GM21825 (cell line): ENCODE results near the gene AMOTL1.
"Not testable (repeated sequence)": the region's sequence is repeated elsewhere in the genome, so short reads cannot be mapped to it uniquely, and the experiment has no call there.

ENCODE experiments used
- ATAC-seq: cut with Tn5 transposase; IDR thresholded peaks from one replicate; pipeline ENCODE4 v1.9.1; 2021; ENCODE audit warnings: mild to moderate bottlenecking, moderate library complexity; ENCODE audit not compliant: unreplicated experiment

Gene AMOTL1

GRCh38 chr11:94790661-94791180, 22.6 kb downstream of the AMOTL1 start:
- ATAC-seq: no peak

- ATAC-seq: no peak
Measured at GRCh38 chr11:94791216-94791889, 23.2 kb downstream of the AMOTL1 start.

GRCh38 chr11:94791942-94792341, 23.8 kb downstream of the AMOTL1 start:
- ATAC-seq: not testable (repeated sequence)

- no peak for ATAC-seq
Measured at GRCh38 chr11:94792451-94792850, 24.3 kb downstream of the AMOTL1 start.

- no peak for ATAC-seq
Measured at GRCh38 chr11:94793002-94793401, 24.8 kb downstream of the AMOTL1 start.

GRCh38 chr11:94793822-94794221, 25.7 kb downstream of the AMOTL1 start:
- no peak for ATAC-seq

- no peak for ATAC-seq
Measured at GRCh38 chr11:94794287-94795168, 26.4 kb downstream of the AMOTL1 start.

GRCh38 chr11:94795476-94796189, 27.5 kb downstream of the AMOTL1 start:
- no peak for ATAC-seq

- ATAC-seq: no peak
Measured at GRCh38 chr11:94796190-94796580, 28.0 kb downstream of the AMOTL1 start.

- ATAC-seq: no peak
Measured at GRCh38 chr11:94796863-94797262, 28.7 kb downstream of the AMOTL1 start.

- ATAC-seq: no peak
Measured at GRCh38 chr11:94799726-94800125, 31.6 kb downstream of the AMOTL1 start.

GRCh38 chr11:94800414-94800813, 32.3 kb downstream of the AMOTL1 start:
- ATAC-seq: no peak

GRCh38 chr11:94801866-94802460, 33.8 kb downstream of the AMOTL1 start:
- no peak for ATAC-seq

- no peak for ATAC-seq
Measured at GRCh38 chr11:94802501-94802900, 34.3 kb downstream of the AMOTL1 start.

- no peak for ATAC-seq
Measured at GRCh38 chr11:94803491-94803890, 35.3 kb downstream of the AMOTL1 start.

- ATAC-seq: no peak
Measured at GRCh38 chr11:94804874-94805273, 36.7 kb downstream of the AMOTL1 start.

- ATAC-seq: no peak
Measured at GRCh38 chr11:94806014-94806413, 37.9 kb downstream of the AMOTL1 start.

GRCh38 chr11:94806419-94806818, 38.3 kb downstream of the AMOTL1 start:
- no peak for ATAC-seq

- ATAC-seq: no peak
Measured at GRCh38 chr11:94809251-94809650, 41.1 kb downstream of the AMOTL1 start.

- ATAC-seq: not testable (repeated sequence)
Measured at GRCh38 chr11:94812724-94813720, 44.9 kb downstream of the AMOTL1 start.
